Skin of body (tissue), 2 donors: Measurements from ENCODE around the gene IFT27. TPM values are rescaled to one million over a fixed set of nuclear protein-coding genes. Genes with fewer than 3 reads are reported as not detected.

Experiments
- DNase-seq: peaks from one replicate; lab custom pipeline; 2025; lab: John Stamatoyannopoulos, UW
- total RNA-seq: library from RNA; depleted of rRNA; stranded (reverse); fragments of >200 nt; gene quantifications from one replicate; pipeline ENCODE4 v1.2.3, GENCODE V29; 2014

Gene IFT27
- total RNA-seq = 12.8 TPM

- peak; percentile 100 for DNase-seq
These were observed at the start of gene IFT27 for GRCh38 chr22:36775964-36776669. Gene IFT27 (minus strand): TSS chr22:36776119. CDS start chr22:36775707, 412 bp downstream.

GRCh38 chr22:36824655-36825054 lies 48.7 kb upstream of the IFT27 start:
- DNase-seq = no peak

GRCh38 chr22:36823186-36823839 lies 47.4 kb upstream of the IFT27 start:
- DNase-seq = no peak

- no peak for DNase-seq
These were observed 46.7 kb upstream of the IFT27 start for GRCh38 chr22:36822581-36822980.

- DNase-seq = no peak
These were observed 43.2 kb upstream of the IFT27 start for GRCh38 chr22:36819112-36819511.

GRCh38 chr22:36818010-36818642 lies 42.2 kb upstream of the IFT27 start:
- DNase-seq = no peak

- no peak for DNase-seq
These were observed 41.6 kb upstream of the IFT27 start for GRCh38 chr22:36817525-36817848.

- DNase-seq = no peak
These were observed 41.0 kb upstream of the IFT27 start, which contains the start of gene PVALB for GRCh38 chr22:36816636-36817524. Gene PVALB (minus strand): TSS chr22:36817035. CDS start chr22:36817005, 30 bp downstream.

- no peak for DNase-seq
These were observed 40.4 kb upstream of the IFT27 start for GRCh38 chr22:36816339-36816635.

GRCh38 chr22:36815558-36816338 lies 39.8 kb upstream of the IFT27 start:
- no peak for DNase-seq

- no peak for DNase-seq
These were observed 38.9 kb upstream of the IFT27 start for GRCh38 chr22:36814801-36815200.

- no peak for DNase-seq
These were observed 35.3 kb upstream of the IFT27 start for GRCh38 chr22:36811094-36811800.

- no peak for DNase-seq
These were observed 33.4 kb upstream of the IFT27 start for GRCh38 chr22:36809351-36809750.

- no peak for DNase-seq
These were observed 32.9 kb upstream of the IFT27 start for GRCh38 chr22:36808721-36809344.

- no peak for DNase-seq
These were observed 31.7 kb upstream of the IFT27 start for GRCh38 chr22:36807627-36808026.

GRCh38 chr22:36806835-36807234 lies 30.9 kb upstream of the IFT27 start:
- no peak for DNase-seq

GRCh38 chr22:36803358-36803757 lies 27.4 kb upstream of the IFT27 start:
- no peak for DNase-seq

GRCh38 chr22:36798674-36799066 lies 22.8 kb upstream of the IFT27 start:
- no peak for DNase-seq

GRCh38 chr22:36797911-36798673 lies 22.2 kb upstream of the IFT27 start:
- no peak for DNase-seq
